Parathyroid adenoma (tissue), 2 donors: ENCODE results near the gene TMCC1.

Experiments used
- H2AFZ ChIP-seq: fragments of 300-600 bp; sonication (generic); one replicate; pipeline ENCODE4 v1.7.0; 2017; ENCODE audit warnings: antibody characterized with exemption, mild to moderate bottlenecking
- H3K27ac ChIP-seq: fragments of 300-600 bp; sonication (generic); one replicate; pipeline ENCODE4 v1.7.0; 2017
- H3K27me3 ChIP-seq: fragments of 300-600 bp; sonication (generic); one replicate; pipeline ENCODE4 v1.7.0; 2017; ENCODE audit warnings: low read length; ENCODE audit not compliant: control insufficient read depth, insufficient read depth
- H3K36me3 ChIP-seq: fragments of 300-600 bp; sonication (generic); one replicate; pipeline ENCODE4 v1.7.0; 2017; ENCODE audit warnings: low read length; ENCODE audit not compliant: control insufficient read depth, insufficient read depth
- H3K4me1 ChIP-seq: fragments of 300-600 bp; sonication (generic); one replicate; pipeline ENCODE4 v1.7.0; 2017; ENCODE audit warnings: control low read depth
- H3K4me2 ChIP-seq: fragments of 300-600 bp; sonication (generic); one replicate; pipeline ENCODE4 v1.7.0; 2017; ENCODE audit warnings: low read length
- H3K4me3 ChIP-seq: fragments of 300-600 bp; sonication (generic); one replicate; pipeline ENCODE4 v1.7.0; 2017; ENCODE audit warnings: low read depth, low read length
- H3K79me2 ChIP-seq: fragments of 300-600 bp; sonication (generic); one replicate; pipeline ENCODE4 v1.7.0; 2017; ENCODE audit warnings: control low read depth
- H3K9ac ChIP-seq: fragments of 300-600 bp; sonication (generic); one replicate; pipeline ENCODE4 v1.7.0; 2017; ENCODE audit warnings: mild to moderate bottlenecking
- H3K9me3 ChIP-seq: fragments of 300-600 bp; sonication (generic); one replicate; pipeline ENCODE4 v1.7.0; 2017; ENCODE audit warnings: low read length; ENCODE audit not compliant: control insufficient read depth
- TF ChIP-seq, protein P1 (sequence below): fragments of 300-600 bp; sonication (generic); IDR thresholded peaks from one replicate; pipeline ENCODE4 v1.7.0; 2017; ENCODE audit warnings: antibody characterized with exemption, mild to moderate bottlenecking
- donor health status: primary hyperparathyroidism.

TMCC1 gene

GRCh38 chr3:129732200-129732876 is 161.2 kb downstream of the TMCC1 start:
- no peaks in the 10 kb centered on the region for H3K27me3 ChIP-seq
- H3K4me2 ChIP-seq, result no peak overlapping the region
- H3K9ac ChIP-seq, result no peak overlapping the region
- H2AFZ ChIP-seq, result no peak overlapping the region
- TF ChIP-seq, protein P1, sequence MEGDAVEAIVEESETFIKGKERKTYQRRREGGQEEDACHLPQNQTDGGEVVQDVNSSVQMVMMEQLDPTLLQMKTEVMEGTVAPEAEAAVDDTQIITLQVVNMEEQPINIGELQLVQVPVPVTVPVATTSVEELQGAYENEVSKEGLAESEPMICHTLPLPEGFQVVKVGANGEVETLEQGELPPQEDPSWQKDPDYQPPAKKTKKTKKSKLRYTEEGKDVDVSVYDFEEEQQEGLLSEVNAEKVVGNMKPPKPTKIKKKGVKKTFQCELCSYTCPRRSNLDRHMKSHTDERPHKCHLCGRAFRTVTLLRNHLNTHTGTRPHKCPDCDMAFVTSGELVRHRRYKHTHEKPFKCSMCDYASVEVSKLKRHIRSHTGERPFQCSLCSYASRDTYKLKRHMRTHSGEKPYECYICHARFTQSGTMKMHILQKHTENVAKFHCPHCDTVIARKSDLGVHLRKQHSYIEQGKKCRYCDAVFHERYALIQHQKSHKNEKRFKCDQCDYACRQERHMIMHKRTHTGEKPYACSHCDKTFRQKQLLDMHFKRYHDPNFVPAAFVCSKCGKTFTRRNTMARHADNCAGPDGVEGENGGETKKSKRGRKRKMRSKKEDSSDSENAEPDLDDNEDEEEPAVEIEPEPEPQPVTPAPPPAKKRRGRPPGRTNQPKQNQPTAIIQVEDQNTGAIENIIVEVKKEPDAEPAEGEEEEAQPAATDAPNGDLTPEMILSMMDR, result no peak
- H3K79me2 ChIP-seq, result peaks cover 7% of the 10 kb centered on the region
- H3K27ac ChIP-seq, result no peak overlapping the region
- H3K9me3 ChIP-seq, result no peaks in the 10 kb centered on the region
- no peaks in the 10 kb centered on the region for H3K36me3 ChIP-seq
- no peak overlapping the region for H3K4me3 ChIP-seq
- H3K4me1 ChIP-seq, result peaks cover 10% of the 10 kb centered on the region

DNA sequence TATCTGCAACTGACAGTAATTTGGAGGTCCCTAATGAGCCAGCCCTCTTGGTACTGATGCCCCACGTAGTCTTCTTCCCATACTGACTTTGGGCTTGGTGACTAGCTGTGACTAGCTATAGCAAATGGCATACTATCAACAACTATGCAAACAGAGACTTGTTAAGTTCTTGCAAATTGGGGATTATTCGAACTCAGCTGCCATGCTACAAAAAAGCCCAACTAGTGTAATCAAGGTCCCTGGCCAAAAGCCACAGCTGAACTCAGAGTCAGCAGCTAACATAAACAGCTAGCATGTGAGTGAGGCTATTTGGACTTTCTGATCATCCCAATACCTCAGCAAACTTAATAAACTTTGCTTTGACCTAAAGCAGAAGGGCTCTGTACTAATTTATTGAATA is 165.8 kb downstream of the TMCC1 start:
- Histone ChIP-seq H3K4me2 (no peak overlapping the region), H3K79me2 (no peaks in the 10 kb centered on the region), H3K27ac (no peak overlapping the region), H3K4me3 (no peak overlapping the region), H3K27me3 (no peaks in the 10 kb centered on the region), H3K4me1 (peaks cover 14% of the 10 kb centered on the region), H3K9me3 (no peaks in the 10 kb centered on the region), H2AFZ (no peak overlapping the region), H3K36me3 (no peaks in the 10 kb centered on the region), H3K9ac (no peak overlapping the region)
- TF ChIP-seq, protein P1, result no peak

GRCh38 chr3:129723558-129724324 is 169.8 kb downstream of the TMCC1 start:
- Histone ChIP-seq H3K4me2 (peak overlapping the region; percentile 56), H3K4me1 (peaks cover 14% of the 10 kb centered on the region), H3K36me3 (no peaks in the 10 kb centered on the region), H3K27ac (peak overlapping the region; percentile 41), H3K9ac (no peak overlapping the region), H2AFZ (no peak overlapping the region), H3K4me3 (peak overlapping the region; percentile 0), H3K9me3 (no peaks in the 10 kb centered on the region), H3K79me2 (peaks cover 4% of the 10 kb centered on the region), H3K27me3 (no peaks in the 10 kb centered on the region)
- TF ChIP-seq, protein P1, result no peak

- H3K4me1 ChIP-seq, result peaks cover 14% of the 10 kb centered on the region
- no peak overlapping the region for H3K27ac ChIP-seq
- TF ChIP-seq, protein P1, result no peak
- peaks cover 4% of the 10 kb centered on the region for H3K79me2 ChIP-seq
- H3K36me3 ChIP-seq, result no peaks in the 10 kb centered on the region
- peak overlapping the region; percentile 22 for H3K4me2 ChIP-seq
- H3K9me3 ChIP-seq, result no peaks in the 10 kb centered on the region
- H3K9ac ChIP-seq, result no peak overlapping the region
- H2AFZ ChIP-seq, result no peak overlapping the region
- no peaks in the 10 kb centered on the region for H3K27me3 ChIP-seq
- H3K4me3 ChIP-seq, result no peak overlapping the region
These were observed 171.0 kb downstream of the TMCC1 start for GRCh38 chr3:129722527-129722926.
